ENCODE results near the gene BICC1.

BICC1 gene

GRCh38 chr10:58785354-58785753 is 272.7 kb downstream of the BICC1 start:
- no peak for DNase-seq

- no peak for DNase-seq
Observed at GRCh38 chr10:58791137-58791536, 278.5 kb downstream of the BICC1 start.

GRCh38 chr10:58795560-58795959 is 282.9 kb downstream of the BICC1 start:
- no peak for DNase-seq

GRCh38 chr10:58796242-58796641 is 283.6 kb downstream of the BICC1 start:
- no peak for DNase-seq

GRCh38 chr10:58796824-58797223 is 284.2 kb downstream of the BICC1 start:
- no peak for DNase-seq

- DNase-seq, result no peak
Observed at GRCh38 chr10:58797356-58797755, 284.7 kb downstream of the BICC1 start.

- no peak for DNase-seq
Observed at GRCh38 chr10:58802047-58802446, 289.4 kb downstream of the BICC1 start.

GRCh38 chr10:58806323-58806722 is 293.7 kb downstream of the BICC1 start:
- no peak for DNase-seq

GRCh38 chr10:58806970-58807628 is 294.4 kb downstream of the BICC1 start:
- no peak for DNase-seq

GRCh38 chr10:58807629-58808022 is 295.0 kb downstream of the BICC1 start:
- DNase-seq, result no peak

- no peak for DNase-seq
Observed at GRCh38 chr10:58810751-58811150, 298.1 kb downstream of the BICC1 start.

- DNase-seq, result no peak
Observed at GRCh38 chr10:58813573-58813972, 300.9 kb downstream of the BICC1 start.

- DNase-seq, result no peak
Observed at GRCh38 chr10:58817201-58817846, 304.7 kb downstream of the BICC1 start.

GRCh38 chr10:58818900-58819299 is 306.2 kb downstream of the BICC1 start:
- DNase-seq, result no peak

- no peak for DNase-seq
Observed at GRCh38 chr10:58820386-58820785, 307.7 kb downstream of the BICC1 start.

GRCh38 chr10:58820861-58821751 is 308.4 kb downstream of the BICC1 start:
- DNase-seq, result no peak

GRCh38 chr10:58821752-58822056 is 309.0 kb downstream of the BICC1 start:
- DNase-seq, result no peak

- no peak for DNase-seq
Observed at GRCh38 chr10:58823983-58824382, 311.3 kb downstream of the BICC1 start.

GRCh38 chr10:58824396-58824795 is 311.7 kb downstream of the BICC1 start:
- DNase-seq, result no peak

- no peak for DNase-seq
Observed at GRCh38 chr10:58826694-58827093, 314.0 kb downstream of the BICC1 start.

GRCh38 chr10:58827381-58827780 is 314.7 kb downstream of the BICC1 start:
- DNase-seq, result no peak

GRCh38 chr10:58829839-58830238 is 317.2 kb downstream of the BICC1 start:
- no peak for DNase-seq

GRCh38 chr10:58830697-58831096 is 318.0 kb downstream of the BICC1 start:
- DNase-seq, result no peak
